GM12864 (cell line): ENCODE measurements around the gene ADCY9.

ENCODE experiments used
- DNase-seq: peaks from one replicate; pipeline ENCODE4 v3.0.0-alpha.2; 2011; ENCODE audit warnings: low read depth
- H3K4me3 ChIP-seq: 2 replicates; pipeline ENCODE4 v1.5.1; 2011; ENCODE audit warnings: mild to moderate bottlenecking, low read depth, low read length, control low read depth
- TF ChIP-seq, protein P1 (sequence below): IDR thresholded peaks from 2 replicates; pipeline ENCODE4 v1.5.1; 2011; ENCODE audit warnings: low read depth, mild to moderate bottlenecking, moderate library complexity, low read length, control low read depth, inconsistent platforms; ENCODE audit errors: missing control alignments

The ADCY9 gene

DNA sequence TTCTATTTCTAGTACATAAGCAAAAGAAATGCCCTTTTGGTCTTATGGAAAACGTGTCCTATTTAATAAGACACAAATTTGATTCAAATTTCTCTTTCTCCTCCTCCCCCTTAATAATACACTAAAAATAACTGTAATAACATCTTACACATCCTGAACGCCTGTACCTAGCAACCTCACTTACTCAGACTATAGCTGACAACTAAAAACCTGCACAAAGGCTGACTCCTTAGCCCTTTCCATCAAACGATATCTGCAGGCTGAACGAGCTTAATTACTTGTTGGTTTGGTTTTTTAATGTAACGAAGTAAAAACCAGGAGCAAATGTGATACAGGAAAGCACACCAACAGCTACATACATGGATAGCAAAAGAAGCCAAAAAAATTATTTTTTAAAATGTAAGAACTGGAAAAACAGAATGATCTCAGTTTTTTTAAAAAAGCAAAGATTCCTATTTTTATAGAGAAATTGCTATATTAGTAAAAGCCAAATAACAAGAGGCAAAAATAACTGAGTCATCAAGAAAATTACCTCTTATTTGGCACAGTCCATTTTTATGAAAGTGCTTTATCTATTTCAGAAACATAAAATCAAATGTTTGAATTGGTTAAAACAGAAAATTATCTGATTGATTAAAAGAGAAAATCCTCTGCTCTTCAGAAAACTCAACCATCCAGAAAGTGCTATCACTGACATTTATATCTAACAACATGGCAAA, 23.5 kb downstream of the ADCY9 start:
- H3K4me3 ChIP-seq: no peak overlapping the region
- DNase-seq: no peak
- TF ChIP-seq, protein P1, sequence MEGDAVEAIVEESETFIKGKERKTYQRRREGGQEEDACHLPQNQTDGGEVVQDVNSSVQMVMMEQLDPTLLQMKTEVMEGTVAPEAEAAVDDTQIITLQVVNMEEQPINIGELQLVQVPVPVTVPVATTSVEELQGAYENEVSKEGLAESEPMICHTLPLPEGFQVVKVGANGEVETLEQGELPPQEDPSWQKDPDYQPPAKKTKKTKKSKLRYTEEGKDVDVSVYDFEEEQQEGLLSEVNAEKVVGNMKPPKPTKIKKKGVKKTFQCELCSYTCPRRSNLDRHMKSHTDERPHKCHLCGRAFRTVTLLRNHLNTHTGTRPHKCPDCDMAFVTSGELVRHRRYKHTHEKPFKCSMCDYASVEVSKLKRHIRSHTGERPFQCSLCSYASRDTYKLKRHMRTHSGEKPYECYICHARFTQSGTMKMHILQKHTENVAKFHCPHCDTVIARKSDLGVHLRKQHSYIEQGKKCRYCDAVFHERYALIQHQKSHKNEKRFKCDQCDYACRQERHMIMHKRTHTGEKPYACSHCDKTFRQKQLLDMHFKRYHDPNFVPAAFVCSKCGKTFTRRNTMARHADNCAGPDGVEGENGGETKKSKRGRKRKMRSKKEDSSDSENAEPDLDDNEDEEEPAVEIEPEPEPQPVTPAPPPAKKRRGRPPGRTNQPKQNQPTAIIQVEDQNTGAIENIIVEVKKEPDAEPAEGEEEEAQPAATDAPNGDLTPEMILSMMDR: no peak

DNA sequence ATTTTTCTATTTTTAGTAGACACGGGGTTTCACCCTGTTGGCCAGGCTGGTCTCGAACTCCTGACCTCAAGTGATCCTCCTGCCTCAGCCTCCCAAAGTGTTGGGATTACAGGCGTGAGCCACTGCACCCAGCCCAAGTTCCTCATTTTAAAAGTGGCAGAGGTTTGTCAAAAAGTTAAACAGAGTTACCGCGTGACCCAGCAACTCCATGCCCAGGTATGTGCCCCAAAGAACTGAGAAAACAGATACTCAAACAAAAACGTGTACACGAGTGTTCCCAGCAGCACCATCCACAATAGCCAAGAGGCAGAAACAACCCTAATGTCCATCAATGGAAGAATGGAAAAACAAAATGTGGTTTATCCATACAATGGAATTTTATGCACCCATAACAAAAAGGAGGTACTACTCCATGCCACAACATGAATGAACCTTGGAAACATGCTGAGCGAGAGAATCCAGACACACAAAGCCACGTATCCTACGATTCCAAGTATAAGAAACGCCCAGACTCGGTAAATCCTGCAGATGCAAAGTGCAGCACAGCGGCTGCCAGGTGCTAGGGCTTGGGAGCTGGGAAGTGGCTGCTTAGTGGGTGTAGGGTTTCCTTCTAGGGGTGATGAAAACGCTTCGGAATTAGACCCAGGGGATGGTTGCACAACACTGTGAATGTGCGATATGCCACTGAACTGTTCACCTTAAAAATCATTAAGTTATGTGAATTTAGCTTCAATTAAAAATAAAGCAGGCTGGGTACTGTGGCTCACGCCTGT, 24.8 kb downstream of the ADCY9 start:
- TF ChIP-seq, protein P1: no peak
- no peak for DNase-seq
- H3K4me3 ChIP-seq: no peak overlapping the region

DNA sequence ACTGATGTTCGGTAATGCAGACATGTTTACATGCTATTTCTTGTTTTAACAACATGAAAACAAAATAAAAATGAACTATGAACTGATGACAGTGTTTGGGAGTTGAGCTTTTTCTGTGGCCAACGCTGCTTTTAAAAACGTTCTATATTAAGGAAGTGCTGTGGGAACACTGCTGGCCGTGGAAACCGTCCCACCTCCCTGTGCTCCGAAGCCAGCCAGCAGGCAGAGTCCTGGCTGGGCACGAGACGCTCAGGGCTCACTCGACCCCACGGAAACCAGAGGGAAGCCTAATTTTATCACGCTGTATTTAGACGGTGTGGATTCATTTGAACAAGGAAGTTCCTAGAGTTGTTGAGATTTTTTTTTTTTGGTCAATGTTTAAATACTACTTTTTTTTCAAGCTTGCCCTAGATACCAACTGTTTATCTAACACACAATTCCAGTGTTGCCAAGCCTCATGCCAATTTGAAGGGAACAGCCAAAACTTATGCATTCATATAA, 25.8 kb downstream of the ADCY9 start:
- no peak for DNase-seq
- TF ChIP-seq, protein P1: no peak
- H3K4me3 ChIP-seq: no peak overlapping the region

DNA sequence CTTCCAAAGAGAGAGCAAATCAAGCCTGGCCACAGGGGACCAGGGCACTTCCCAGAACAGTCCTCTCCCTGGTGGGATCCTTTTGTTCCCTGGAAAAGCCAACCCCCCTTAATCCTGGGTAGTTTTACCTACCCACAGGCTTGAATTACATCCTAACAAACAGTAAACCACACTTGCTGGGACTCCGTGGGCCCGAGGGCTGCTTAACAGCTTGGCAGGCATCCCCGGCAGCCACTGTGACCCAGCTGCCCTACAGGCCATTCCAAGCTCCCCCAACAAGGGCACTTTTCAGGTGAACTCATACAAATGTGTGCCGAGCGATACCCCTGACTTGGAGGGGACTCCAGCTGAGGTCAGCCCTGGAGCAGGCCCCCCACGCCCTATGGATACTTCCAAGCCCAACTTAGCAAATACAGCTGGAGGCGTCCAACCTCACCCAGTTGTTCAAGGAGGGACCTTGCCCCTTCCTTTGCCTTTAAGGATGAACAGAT, 26.4 kb downstream of the ADCY9 start:
- no peak for DNase-seq
- TF ChIP-seq, protein P1: no peak
- H3K4me3 ChIP-seq: no peak overlapping the region

DNA sequence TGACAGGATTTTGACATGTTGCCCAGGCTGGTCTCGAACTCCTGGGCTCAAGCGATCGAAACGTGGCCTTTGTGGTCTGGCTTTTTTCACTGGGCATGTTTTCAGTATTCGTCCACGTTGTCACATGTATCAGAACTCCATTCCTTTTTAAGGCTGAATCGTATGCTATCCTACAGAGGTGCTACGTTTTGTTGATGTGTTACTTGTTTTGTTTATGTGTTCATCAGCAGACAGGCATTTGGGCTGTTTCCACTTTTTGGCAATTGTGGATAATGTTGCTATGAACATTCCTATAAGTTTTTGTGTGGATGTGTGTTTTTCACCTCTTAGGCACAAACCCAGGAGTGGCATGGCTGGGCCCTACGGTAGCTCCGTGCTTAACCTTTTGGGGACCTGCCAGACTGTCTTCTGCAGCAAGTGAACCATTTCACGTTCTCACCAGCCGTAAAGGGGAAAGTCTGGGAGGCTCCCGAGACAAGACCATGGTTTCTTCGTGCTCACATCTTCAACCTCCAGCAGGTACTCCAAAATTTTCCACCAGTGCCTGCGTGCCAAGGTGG, 26.9 kb downstream of the ADCY9 start:
- DNase-seq: no peak
- H3K4me3 ChIP-seq: no peak overlapping the region
- TF ChIP-seq, protein P1: no peak

DNA sequence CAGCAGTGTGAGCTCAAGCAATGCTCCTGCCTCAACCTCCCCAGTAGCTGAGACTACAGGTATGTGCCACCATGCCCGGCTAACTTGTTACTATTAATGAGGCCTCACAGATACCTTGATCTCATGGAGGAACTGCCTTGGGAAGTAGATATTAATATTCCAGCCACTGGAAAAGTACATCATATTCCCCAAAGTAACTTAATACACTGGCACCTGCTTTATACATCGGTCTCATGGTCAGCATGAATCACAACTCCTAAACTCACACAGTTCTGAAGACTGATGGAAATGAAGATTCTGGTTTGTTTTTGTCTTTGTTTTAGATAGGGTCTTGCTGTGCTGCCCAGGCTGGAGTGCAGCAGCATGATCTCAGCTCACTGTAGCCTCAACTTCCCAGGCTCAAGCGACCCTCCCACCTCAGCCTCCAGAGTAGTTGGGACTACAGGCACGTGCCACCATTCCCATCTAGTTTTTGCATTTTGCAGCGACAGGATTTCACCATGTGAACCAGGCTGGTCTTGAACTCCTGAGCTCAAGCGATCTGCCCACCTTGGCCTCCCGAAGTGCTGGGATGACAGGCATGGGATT, 28.2 kb downstream of the ADCY9 start:
- DNase-seq: no peak
- H3K4me3 ChIP-seq: no peak overlapping the region
- TF ChIP-seq, protein P1: no peak
